Activated B cell treated with CpG ODN at 0.5 μM for 24 hours (primary cell): ENCODE data around the gene ARL13B. TPM values are rescaled to one million over a fixed set of nuclear protein-coding genes. Genes with fewer than 3 reads are reported as not detected.

Source experiments
- ATAC-seq: fragments of 200-7000 bp; cut with Tn5 transposase; one replicate; pipeline ENCODE4 v1.10.0; 2021; ENCODE audit warnings: low read depth, mild to moderate bottlenecking, moderate library complexity
- CTCF ChIA-PET: fragments of 350-600 bp; sonication (Branson Sonifier 250); formaldehyde crosslinking; loops from one replicate; lab custom pipeline; 2021; ENCODE audit warnings: antibody characterized with exemption; lab: Charles Lee
- POLR2A ChIA-PET: fragments of 350-600 bp; sonication (Branson Sonifier 250); formaldehyde crosslinking; loops from one replicate; lab custom pipeline; 2021; ENCODE audit warnings: antibody characterized with exemption; lab: Charles Lee
- DNase-seq: peaks from one replicate; pipeline ENCODE4 v3.0.0; 2022
- H3K27ac Mint-ChIP-seq: one replicate; pipeline ENCODE4 v1.8.0; 2020; ENCODE audit warnings: mixed read lengths
- H3K27me3 Mint-ChIP-seq: one replicate; pipeline ENCODE4 v1.8.0; 2021; ENCODE audit warnings: mixed read lengths
- H3K36me3 Mint-ChIP-seq: one replicate; pipeline ENCODE4 v1.8.0; 2021; ENCODE audit warnings: low read depth, mixed read lengths
- H3K4me1 Mint-ChIP-seq: one replicate; pipeline ENCODE4 v1.8.0; 2021; ENCODE audit warnings: mixed read lengths
- H3K4me3 Mint-ChIP-seq: one replicate; pipeline ENCODE4 v1.8.0; 2020; ENCODE audit warnings: mild to moderate bottlenecking, mixed read lengths
- H3K9me3 Mint-ChIP-seq: one replicate; pipeline ENCODE4 v1.8.0; 2020; ENCODE audit warnings: mixed read lengths
- CTCF ChIP-seq: fragments of 200-600 bp; IDR thresholded peaks from one replicate; pipeline ENCODE4 v1.8.0; 2022; ENCODE audit warnings: antibody characterized with exemption, mild to moderate bottlenecking
- intact Hi-C: fragments of 100-400 bp; cut with micrococcal nuclease; formaldehyde crosslinking; loops from one replicate; pipeline ENCODE4 v1.15.1; 2024
- total RNA-seq: library from RNA; stranded (reverse); gene quantifications from 2 replicates; pipeline ENCODE4 v1.2.3, GENCODE V29; 2022

The ARL13B gene
- total RNA-seq, 1 donor from 2014 or later: 12.1 TPM

GRCh38 chr3:94066506-94067500 is 86.8 kb downstream of the ARL13B start:
- H3K27me3 Mint-ChIP-seq: no peaks in the 10 kb centered on the region
- intact Hi-C loops: no loop called here
- H3K4me3 Mint-ChIP-seq: no peak overlapping the region
- no peak for ATAC-seq
- no peak overlapping the region for H3K27ac Mint-ChIP-seq
- CTCF ChIA-PET: interaction anchor here (0.8 kb wide), 1 partner anchor 62 kb away, joined by 7 read pairs; no protein-coding TSS in a partner anchor
- no peak for TF ChIP-seq CTCF
- POLR2A ChIA-PET: no interaction called here
- no peak for DNase-seq
- peaks cover 58% of the 10 kb centered on the region for H3K4me1 Mint-ChIP-seq
- H3K36me3 Mint-ChIP-seq: peaks cover 51% of the 10 kb centered on the region
- no peaks in the 10 kb centered on the region for H3K9me3 Mint-ChIP-seq

GRCh38 chr3:94069194-94069813 is 89.3 kb downstream of the ARL13B start:
- TF ChIP-seq CTCF: peak; percentile 74
- peaks cover 51% of the 10 kb centered on the region for H3K4me1 Mint-ChIP-seq
- H3K27ac Mint-ChIP-seq: no peak overlapping the region
- no peak for DNase-seq
- intact Hi-C loops: loop anchor here (1.0 kb wide), 1 partner anchor 65 kb away; no protein-coding TSS in a partner anchor
- no peak overlapping the region for H3K4me3 Mint-ChIP-seq
- CTCF ChIA-PET: interaction anchor here (0.8 to 2.5 kb wide), 13 partner anchors 8 to 227 kb away, joined by 3 to 29 read pairs (median 3); no protein-coding TSS in a partner anchor
- H3K36me3 Mint-ChIP-seq: peaks cover 57% of the 10 kb centered on the region
- no peaks in the 10 kb centered on the region for H3K27me3 Mint-ChIP-seq
- POLR2A ChIA-PET: interaction anchor here (0.7 kb wide), 1 partner anchor 68 kb away, joined by 3 read pairs; no protein-coding TSS in a partner anchor
- peaks cover 3% of the 10 kb centered on the region for H3K9me3 Mint-ChIP-seq
- no peak for ATAC-seq

GRCh38 chr3:94070341-94070911 is 90.5 kb downstream of the ARL13B start:
- Mint-ChIP-seq H3K36me3 (peaks cover 56% of the 10 kb centered on the region), H3K9me3 (peaks cover 3% of the 10 kb centered on the region), H3K4me3 (no peak overlapping the region), H3K4me1 (peaks cover 51% of the 10 kb centered on the region), H3K27ac (no peak overlapping the region), H3K27me3 (no peaks in the 10 kb centered on the region)
- intact Hi-C loops: no loop called here
- no peak for TF ChIP-seq CTCF
- ChIA-PET CTCF (interaction anchor here (0.6 to 2.5 kb wide), 4 partner anchors 66 to 94 kb away, joined by 3 to 29 read pairs (median 6); no protein-coding TSS in a partner anchor), POLR2A (no interaction called here)
- no peak for ATAC-seq
- no peak for DNase-seq

- H3K36me3 Mint-ChIP-seq: peaks cover 62% of the 10 kb centered on the region
- H3K27ac Mint-ChIP-seq: no peak overlapping the region
- DNase-seq: no peak
- no peak for ATAC-seq
- ChIA-PET CTCF (no interaction called here), POLR2A (interaction anchor here (1.4 kb wide), 1 partner anchor 9 kb away, joined by 4 read pairs; the partner anchor contains the start of genes DHFR2 and NSUN3)
- peaks cover 3% of the 10 kb centered on the region for H3K9me3 Mint-ChIP-seq
- TF ChIP-seq CTCF: no peak
- H3K27me3 Mint-ChIP-seq: no peaks in the 10 kb centered on the region
- peaks cover 41% of the 10 kb centered on the region for H3K4me1 Mint-ChIP-seq
- H3K4me3 Mint-ChIP-seq: no peak overlapping the region
- intact Hi-C loops: no loop called here
Measured at GRCh38 chr3:94071713-94072284, 91.8 kb downstream of the ARL13B start.
